ACC112 (cell line): Measurements from ENCODE around the gene PRDM16.
A peak's percentile ranks its signal among the peaks of the same experiment; 100 is the strongest.

Experiments
- H2AFZ ChIP-seq: fragments of 200-600 bp; sonication (generic); one replicate; pipeline ENCODE4 v1.6.0; 2017; ENCODE audit warnings: antibody characterized with exemption, low read length; ENCODE audit not compliant: unreplicated experiment
- H3K27ac ChIP-seq: fragments of 200-600 bp; sonication (generic); 2 replicates; pipeline ENCODE4 v1.5.1; 2014; ENCODE audit warnings: low read depth, mild to moderate bottlenecking, antibody characterized with exemption, low read length, moderate library complexity
- H3K27me3 ChIP-seq: fragments of 200-600 bp; sonication (generic); 2 replicates; pipeline ENCODE4 v1.6.1; 2014; ENCODE audit warnings: mild to moderate bottlenecking, antibody characterized with exemption, low read length, moderate library complexity, mixed read lengths; ENCODE audit not compliant: insufficient read depth
- H3K36me3 ChIP-seq: fragments of 200-600 bp; sonication (generic); 2 replicates; pipeline ENCODE4 v1.6.1; 2016; ENCODE audit warnings: mild to moderate bottlenecking, antibody characterized with exemption, low read length, moderate library complexity, mixed read lengths; ENCODE audit not compliant: insufficient read depth
- H3K4me1 ChIP-seq: fragments of 200-600 bp; sonication (generic); one replicate; pipeline ENCODE4 v1.6.1; 2016; ENCODE audit warnings: low read length, mixed read lengths; ENCODE audit not compliant: insufficient read depth, unreplicated experiment, control insufficient read depth
- H3K4me3 ChIP-seq: fragments of 200-600 bp; sonication (generic); 2 replicates; pipeline ENCODE4 v1.5.1; 2014; ENCODE audit warnings: mild to moderate bottlenecking, low read depth, low read length
- H3K79me2 ChIP-seq: fragments of 200-600 bp; sonication (generic); one replicate; pipeline ENCODE4 v1.6.0; 2016; ENCODE audit warnings: low read length; ENCODE audit not compliant: control insufficient read depth, unreplicated experiment, insufficient read depth

The PRDM16 gene

DNA sequence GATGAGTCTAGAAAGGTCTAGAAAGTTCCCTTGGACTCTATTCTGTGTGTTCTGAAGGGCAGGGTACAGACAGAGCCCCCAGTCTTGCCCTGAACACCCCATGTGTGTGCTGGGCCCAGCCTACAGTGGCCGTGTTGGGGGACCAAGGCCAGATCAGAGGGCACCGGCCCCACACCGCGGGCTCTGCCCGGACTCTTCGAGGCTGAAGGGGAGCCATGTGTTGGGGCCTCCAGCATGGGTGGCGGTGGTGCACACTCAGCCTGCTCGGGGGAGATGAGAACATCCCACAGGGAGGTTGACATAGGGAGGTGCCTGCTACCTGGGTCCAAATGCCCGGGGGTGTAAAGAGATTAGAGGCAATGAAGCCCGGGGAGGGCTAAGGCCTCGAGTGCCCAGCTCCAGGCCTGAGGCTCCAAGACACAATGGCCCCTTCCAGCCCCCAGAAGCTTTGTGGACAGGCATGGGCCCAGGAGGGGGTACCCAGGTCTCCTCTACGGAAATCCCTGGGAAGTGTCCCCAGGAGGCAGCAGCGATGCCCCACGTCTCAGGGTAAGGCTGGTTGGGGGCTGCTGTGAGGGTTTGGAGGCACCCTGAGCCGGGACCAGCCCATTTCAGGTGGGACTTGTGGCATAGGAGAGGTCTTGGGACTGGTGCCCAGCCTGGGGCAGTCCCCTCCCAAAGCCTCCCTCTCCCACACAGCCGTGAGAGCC lies 397.5 kb downstream of the PRDM16 start:
- Histone ChIP-seq H3K27ac (no peak overlapping the region), H3K79me2 (no peaks in the 10 kb centered on the region), H3K36me3 (no peaks in the 10 kb centered on the region), H3K27me3 (no peaks in the 10 kb centered on the region), H3K4me3 (no peak overlapping the region), H2AFZ (no peak overlapping the region), H3K4me1 (peaks cover 13% of the 10 kb centered on the region)

DNA sequence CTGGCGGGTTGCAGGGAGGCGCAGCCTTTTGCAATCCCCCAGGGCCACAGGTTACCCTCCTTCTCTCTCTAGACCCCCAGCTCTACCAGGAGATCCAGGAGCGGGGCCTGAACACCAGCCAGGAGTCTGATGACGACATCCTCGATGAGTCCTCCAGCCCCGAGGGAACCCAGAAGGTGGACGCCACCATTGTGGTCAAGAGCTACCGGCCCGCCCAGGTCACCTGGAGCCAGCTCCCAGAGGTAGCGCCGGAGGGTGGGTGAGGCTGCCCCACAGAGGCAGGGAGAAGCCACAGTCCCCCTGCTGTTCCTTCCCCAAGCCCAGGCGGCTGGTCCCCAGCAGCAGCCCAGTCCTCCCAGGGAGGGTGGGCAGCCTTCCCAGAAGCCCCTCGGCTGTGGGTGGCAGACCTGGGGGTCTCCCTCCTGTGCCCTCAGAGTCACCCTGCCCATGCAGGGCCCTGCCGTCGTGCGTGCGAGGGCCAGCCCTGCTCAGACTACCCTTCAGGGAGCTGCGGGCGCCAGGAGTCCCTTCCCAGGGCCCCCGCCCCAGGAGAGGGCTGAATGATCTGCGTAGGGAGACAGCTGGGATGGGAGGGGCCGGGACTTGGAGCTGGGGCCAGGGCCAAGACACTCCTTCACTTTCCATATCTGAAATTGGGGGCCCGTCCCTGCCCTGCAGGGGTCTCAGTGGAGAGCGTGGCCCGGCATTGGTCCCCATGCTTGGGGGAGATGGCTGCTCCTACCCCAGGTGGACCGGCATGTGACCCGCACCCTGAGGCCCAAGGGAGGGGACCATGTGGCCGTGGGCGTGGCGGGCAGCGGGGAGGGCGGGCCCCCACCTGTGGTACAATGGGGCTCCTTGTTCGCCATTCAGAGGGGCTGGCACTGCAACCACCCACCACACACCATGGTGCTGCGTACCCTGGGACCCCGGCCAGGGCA lies 398.4 kb downstream of the PRDM16 start:
- Histone ChIP-seq H3K27ac (no peak overlapping the region), H2AFZ (no peak overlapping the region), H3K4me1 (peaks cover 22% of the 10 kb centered on the region), H3K36me3 (no peaks in the 10 kb centered on the region), H3K27me3 (no peaks in the 10 kb centered on the region), H3K4me3 (no peak overlapping the region), H3K79me2 (no peaks in the 10 kb centered on the region)

DNA sequence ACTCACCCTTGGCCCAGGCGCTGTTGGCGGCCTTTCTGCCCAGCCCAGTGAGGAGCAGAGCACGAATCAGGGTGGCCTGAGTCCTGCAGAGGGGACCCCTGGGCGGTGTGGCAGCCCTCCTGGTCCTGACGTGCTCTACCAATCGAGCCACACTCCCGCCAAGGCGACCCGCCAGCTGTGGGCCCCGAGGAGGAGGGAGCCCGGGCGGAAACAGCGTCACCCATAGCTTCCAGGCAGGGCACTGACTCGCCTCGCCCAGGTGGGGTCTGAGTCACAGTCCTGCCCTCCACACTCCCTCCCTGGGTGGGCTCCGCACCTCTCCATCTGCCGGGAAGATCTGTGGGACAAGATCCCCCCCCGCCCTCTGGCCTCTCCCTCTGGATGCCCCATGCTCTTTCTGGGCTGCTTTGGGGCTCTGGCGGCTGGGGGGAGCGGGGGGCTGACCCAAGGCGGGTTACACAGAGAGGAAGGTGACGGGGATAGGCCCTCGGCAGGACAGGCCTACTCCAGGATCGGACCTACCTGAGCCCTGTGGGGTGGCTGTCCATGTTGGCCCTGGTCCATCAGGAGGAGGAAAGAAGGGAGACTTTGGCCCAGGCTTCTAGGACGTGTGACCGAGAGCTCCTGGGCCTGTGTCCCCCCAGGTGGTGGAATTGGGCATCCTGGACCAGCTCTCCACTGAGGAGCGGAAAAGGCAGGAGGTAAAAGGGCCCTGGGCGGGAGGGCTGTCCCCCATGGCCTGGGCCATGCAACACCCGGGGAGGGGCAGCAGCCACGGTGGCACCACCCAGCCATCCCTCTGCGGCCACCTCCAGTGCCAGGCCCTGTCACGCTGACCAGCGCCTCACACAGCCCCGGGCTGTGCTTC lies 399.5 kb downstream of the PRDM16 start:
- no peak overlapping the region for H3K4me3 ChIP-seq
- no peak overlapping the region for H2AFZ ChIP-seq
- no peaks in the 10 kb centered on the region for H3K36me3 ChIP-seq
- no peaks in the 10 kb centered on the region for H3K27me3 ChIP-seq
- H3K79me2 ChIP-seq: no peaks in the 10 kb centered on the region
- no peak overlapping the region for H3K27ac ChIP-seq
- peaks cover 28% of the 10 kb centered on the region for H3K4me1 ChIP-seq

DNA sequence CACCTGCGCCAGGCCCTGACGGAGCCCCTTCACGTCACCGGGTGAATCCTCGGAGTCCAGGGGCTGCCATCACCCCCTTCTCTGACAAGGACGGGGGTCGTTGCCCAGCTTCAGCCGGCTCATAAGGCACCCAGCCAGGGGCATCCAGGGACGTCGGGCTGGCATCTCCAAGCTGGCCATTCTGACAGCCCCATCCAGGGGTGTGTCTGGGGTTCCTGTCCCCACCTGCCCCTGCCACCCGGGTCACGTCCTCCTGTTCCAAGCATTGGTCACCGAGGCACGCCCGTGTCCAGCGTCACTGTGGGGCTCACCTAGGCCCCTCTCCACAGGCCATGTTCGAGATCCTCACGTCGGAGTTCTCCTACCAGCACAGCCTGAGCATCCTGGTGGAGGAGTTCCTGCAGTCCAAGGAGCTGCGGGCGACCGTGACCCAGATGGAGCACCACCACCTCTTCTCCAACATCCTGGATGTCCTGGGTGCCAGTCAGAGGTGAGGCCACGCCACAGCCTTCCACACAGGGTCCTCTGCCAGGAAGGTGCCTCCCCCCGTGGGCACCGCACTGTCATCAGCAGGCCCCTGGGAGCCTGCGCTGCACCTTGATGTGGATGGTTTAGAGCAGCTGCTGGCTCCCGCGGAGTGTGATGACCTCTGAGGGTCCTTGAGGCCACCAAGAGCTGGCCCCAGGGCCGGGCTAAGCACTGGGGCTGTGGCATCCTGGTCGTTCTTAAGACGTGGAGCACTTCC lies 400.3 kb downstream of the PRDM16 start:
- Histone ChIP-seq H3K36me3 (no peaks in the 10 kb centered on the region), H3K27ac (no peak overlapping the region), H3K4me3 (no peak overlapping the region), H2AFZ (no peak overlapping the region), H3K4me1 (peaks cover 36% of the 10 kb centered on the region), H3K79me2 (no peaks in the 10 kb centered on the region), H3K27me3 (no peaks in the 10 kb centered on the region)

DNA sequence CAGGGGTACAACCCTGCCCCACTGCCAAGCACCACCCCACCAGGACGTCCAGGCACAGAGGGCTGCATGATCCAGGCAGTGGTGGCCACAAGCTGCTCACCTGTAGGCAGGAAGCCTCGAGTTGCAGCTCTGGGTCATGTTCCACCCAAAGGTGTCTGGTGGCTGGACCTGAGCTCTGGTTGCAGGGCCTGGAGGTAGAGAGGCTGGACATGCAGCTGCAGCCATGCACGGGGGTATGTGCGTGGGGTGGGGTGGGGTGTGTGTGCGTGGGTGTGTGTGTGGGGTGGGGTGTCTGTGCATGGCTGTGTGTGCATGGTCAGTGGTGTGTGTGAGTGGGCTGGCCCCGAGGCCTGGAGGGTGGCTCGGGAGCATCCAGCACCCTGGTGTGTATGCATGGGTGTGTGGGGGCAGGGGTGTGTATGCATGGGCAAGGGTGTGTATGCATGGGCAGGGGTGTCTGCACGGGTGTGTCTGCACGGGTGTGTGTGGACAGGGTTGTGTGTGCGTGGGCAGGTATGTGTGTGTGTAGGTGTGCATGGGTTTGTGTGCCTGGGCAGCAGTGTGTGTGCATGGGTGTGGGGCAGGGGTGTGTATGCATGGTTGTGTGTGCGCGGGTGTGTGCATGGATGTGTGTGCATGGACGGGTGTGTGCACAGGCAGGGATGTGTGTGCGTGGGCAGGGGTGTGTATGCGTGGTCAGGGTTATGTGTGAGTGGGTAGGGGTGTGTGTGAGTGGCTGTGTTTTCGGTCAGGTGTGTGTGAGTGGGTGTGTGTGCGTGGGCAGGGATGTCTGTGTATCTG lies 401.0 kb downstream of the PRDM16 start:
- H3K4me1 ChIP-seq: peaks cover 37% of the 10 kb centered on the region
- H2AFZ ChIP-seq: no peak overlapping the region
- no peak overlapping the region for H3K4me3 ChIP-seq
- no peaks in the 10 kb centered on the region for H3K36me3 ChIP-seq
- H3K27me3 ChIP-seq: no peaks in the 10 kb centered on the region
- no peaks in the 10 kb centered on the region for H3K79me2 ChIP-seq
- no peak overlapping the region for H3K27ac ChIP-seq

DNA sequence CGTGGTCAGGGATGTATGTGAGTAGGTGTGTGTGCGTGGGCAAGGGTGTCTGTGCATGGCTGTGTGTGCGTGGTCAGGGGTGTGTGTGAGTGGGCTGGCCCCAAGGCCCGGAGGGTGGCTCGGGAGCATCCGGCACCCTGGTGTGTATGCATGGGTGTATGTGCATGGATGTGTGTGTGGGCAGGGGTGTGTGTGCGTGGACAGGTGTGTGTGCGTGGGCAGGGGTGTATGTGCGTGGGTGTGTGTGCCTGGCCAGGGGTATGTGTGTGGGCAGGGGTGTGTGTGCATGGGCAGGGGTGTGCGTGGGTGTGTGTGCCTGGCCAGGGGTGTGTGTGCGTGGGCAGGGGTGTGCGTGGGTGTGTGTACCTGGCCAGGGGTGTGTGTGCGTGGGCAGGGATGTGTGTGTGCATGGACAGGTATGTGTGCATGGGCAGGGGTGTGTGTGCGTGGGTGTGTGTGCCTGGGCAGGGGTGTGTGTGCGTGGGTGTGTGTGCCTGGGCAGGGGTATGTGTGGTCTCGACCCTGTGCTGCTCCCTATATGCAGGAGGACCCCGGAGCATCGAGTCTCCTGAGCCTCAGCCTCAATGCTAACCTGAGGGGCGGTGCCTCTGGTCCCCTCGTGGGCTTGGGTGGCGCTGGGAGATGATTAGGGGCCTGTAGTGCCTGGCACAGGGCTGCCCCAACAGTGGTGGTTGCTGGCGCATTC lies 401.8 kb downstream of the PRDM16 start:
- no peaks in the 10 kb centered on the region for H3K79me2 ChIP-seq
- H3K27me3 ChIP-seq: no peaks in the 10 kb centered on the region
- H3K36me3 ChIP-seq: no peaks in the 10 kb centered on the region
- H2AFZ ChIP-seq: no peak overlapping the region
- peaks cover 37% of the 10 kb centered on the region for H3K4me1 ChIP-seq
- 0 out of 2 replicates have a peak overlapping the region, but pooled peaks have one; percentile 12 for H3K4me3 ChIP-seq
- H3K27ac ChIP-seq: peak overlapping the region; percentile 70

DNA sequence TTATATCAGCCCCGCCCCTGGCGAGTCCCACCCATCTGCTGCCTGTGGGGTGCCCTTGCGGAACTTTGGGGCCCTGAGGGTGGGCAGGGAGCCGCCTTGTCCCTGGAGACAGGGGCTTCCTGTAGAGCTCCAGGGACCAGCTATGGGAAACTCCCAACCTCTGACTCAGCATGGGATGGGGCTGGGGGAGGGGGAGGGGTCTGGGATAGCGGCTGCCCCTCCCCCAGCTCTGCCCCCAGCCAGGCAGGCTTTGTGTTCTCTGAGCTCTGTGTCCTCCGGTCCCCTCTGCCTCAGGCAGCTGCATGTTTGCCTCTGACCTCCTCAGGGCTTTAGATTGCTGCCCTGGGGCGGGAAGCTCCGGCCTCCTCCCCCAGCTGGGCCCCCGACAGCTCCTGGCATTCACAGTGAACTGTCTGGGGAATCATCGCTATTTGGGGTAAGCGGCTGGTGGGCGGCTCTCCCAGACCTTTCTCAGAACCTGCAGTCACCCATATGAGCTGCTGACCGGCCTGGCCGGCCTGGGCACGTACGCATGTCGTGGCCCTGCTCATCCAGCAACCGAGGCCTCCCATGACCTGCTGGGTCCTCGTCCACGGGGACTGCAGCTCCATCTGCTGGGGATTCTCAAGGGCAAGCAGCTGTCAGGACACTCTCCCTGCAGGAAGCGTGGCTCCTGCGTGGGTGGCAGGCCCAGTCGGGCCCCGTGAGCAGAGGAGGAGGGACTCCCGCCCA lies 402.5 kb downstream of the PRDM16 start:
- H3K79me2 ChIP-seq: no peaks in the 10 kb centered on the region
- peak overlapping the region; percentile 70 for H3K27ac ChIP-seq
- no peaks in the 10 kb centered on the region for H3K36me3 ChIP-seq
- H3K4me3 ChIP-seq: 0 out of 2 replicates have a peak overlapping the region, but pooled peaks have one; percentile 12
- peaks cover 37% of the 10 kb centered on the region for H3K4me1 ChIP-seq
- H3K27me3 ChIP-seq: no peaks in the 10 kb centered on the region
- peak overlapping the region; percentile 55 for H2AFZ ChIP-seq

DNA sequence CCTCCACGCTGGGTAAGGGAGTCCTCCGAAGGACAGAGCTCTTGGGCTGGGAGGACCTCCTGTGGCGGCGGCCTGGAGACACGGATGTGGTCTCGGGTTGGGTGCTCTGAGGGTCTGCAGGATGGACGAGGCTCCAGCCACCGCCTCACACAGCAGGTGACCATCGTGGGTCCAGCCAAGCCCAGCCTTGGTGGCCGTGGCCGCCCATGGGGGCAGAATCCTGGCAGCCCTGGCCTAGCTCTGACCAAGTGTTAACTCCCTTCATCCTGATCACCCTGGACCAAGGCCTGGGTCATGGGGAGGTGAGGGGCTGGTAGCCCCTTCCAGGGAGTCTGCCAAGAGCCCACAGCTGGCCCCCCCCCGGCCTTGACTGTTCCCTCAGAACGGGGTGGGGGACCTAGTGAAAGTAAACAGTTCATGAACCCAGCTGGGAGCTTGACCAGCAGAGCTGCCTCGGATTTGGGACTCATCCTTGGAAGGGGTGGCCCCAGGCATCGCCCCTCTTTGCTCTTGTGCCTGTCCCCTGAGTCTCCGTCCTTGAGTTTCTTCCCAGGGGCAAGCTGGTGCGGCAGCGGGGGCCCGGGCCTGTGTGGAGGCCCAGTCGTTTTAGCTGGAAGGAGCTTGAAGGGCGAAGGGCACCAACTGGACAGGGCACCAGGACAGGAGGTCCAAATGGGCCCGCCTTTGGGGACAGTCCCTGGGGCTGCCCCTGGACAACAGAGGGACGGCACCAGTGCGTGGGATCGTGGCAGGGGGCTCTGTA lies 403.3 kb downstream of the PRDM16 start:
- Histone ChIP-seq H3K4me1 (peaks cover 37% of the 10 kb centered on the region), H3K27me3 (no peaks in the 10 kb centered on the region), H3K79me2 (no peaks in the 10 kb centered on the region), H3K36me3 (no peaks in the 10 kb centered on the region), H3K4me3 (no peak overlapping the region), H3K27ac (peak overlapping the region; percentile 70; the same call in 1 of the 2 replicates), H2AFZ (no peak overlapping the region)
